ENCODE data around the gene CHCHD6.

Gene CHCHD6

DNA sequence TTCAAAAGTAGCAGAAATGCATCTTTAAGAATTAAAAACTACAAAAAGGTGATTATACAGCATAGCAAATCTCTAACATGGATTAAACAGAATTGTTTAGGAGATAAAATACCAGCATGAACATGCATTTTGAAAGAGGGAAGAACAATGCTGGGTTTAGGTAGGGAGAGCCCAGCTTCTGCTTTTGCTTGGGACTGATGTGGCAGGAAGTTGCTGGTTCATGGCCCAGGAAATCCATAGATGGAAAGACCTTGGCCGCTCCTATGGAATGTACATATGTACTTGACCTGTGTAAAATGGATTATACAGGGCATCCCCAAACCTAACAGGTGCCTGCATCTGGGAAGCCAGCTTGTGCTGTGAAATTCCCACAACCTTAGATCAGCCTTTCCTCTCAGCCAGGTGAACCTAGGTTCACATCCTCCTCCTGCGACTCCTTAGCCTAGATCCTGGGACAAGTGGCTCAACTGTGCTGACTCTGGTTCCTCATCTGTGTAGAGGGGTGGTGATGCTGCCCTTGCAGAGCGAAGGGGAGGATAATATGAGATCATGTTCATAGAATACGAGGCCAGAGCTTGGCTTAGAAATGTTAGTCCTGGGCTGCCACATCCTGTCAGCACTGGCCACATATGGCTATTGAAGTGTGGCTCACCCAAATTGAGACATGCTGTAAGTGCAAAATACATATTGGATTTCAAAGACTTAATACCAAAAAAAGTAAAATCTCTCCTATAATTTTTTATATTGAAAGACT, 231.9 kb downstream of the CHCHD6 start:
- no peak overlapping the region for H3K4me3 ChIP-seq (replicated peaks; ENCODE audit: low read depth, low read length)
- TF ChIP-seq, protein P1, sequence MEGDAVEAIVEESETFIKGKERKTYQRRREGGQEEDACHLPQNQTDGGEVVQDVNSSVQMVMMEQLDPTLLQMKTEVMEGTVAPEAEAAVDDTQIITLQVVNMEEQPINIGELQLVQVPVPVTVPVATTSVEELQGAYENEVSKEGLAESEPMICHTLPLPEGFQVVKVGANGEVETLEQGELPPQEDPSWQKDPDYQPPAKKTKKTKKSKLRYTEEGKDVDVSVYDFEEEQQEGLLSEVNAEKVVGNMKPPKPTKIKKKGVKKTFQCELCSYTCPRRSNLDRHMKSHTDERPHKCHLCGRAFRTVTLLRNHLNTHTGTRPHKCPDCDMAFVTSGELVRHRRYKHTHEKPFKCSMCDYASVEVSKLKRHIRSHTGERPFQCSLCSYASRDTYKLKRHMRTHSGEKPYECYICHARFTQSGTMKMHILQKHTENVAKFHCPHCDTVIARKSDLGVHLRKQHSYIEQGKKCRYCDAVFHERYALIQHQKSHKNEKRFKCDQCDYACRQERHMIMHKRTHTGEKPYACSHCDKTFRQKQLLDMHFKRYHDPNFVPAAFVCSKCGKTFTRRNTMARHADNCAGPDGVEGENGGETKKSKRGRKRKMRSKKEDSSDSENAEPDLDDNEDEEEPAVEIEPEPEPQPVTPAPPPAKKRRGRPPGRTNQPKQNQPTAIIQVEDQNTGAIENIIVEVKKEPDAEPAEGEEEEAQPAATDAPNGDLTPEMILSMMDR (IDR thresholded peaks at IDR 0.05; ENCODE audit: low read length, missing control alignments): no peak

DNA sequence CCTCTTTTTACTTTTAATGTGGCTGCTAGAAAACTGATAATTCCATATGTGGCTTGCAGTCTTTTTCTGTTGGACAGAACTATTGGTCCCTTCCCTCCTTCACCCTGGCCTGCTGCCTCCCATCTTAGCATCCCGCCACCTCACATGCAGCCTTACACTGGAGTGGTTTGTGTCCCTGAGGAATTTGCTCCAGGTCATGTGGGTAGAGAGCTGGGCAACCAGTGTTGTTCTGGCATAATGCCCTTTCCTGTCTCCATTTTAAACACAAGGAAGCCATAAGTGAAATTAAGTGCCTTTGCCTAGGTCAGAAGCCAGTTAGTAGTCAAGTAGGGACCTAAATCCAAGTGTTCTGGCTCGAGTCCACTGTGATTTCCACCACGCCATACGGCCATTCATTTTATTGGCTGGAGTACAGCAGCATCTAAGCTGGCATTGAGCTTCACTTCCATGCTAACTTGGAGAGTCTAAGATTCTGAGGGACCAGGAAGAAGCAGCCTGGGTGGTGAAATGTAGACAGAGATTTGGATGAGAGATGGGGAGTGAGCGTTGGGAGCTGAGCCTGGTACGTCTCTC, 232.9 kb downstream of the CHCHD6 start:
- no peak for DNase-seq (ENCODE audit: low read depth)
- no peak overlapping the region for H3K4me3 ChIP-seq (replicated peaks; ENCODE audit: low read depth, low read length)

More for the DNA sequence above, 231.9 kb downstream of the CHCHD6 start:
- DNase-seq (ENCODE audit: low read depth): no peak

DNA sequence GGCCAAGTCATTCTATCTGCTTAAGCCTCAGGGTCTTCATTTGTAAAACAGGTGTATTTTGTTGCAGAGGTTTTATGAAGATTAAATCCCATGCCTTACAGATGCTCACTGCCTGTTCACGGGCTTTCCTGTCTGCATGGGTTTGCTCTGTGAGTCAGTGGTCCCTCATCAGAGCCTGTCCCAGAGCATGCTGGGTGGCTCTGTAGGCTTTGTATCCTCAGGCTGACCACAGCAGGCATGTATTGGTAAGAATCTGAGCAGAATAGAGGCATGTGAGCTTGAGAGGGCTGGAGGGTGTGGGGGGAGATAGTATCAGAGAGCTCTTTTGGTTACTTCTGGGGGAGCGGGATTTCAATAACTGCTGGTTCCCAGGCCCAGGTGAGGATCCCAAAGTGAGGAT, 233.5 kb downstream of the CHCHD6 start:
- no peak overlapping the region for H3K4me3 ChIP-seq (replicated peaks; ENCODE audit: low read depth, low read length)
- no peak for DNase-seq (ENCODE audit: low read depth)
- TF ChIP-seq, protein P1 (IDR thresholded peaks at IDR 0.05; ENCODE audit: low read length, missing control alignments): no peak

More for the DNA sequence above, 232.9 kb downstream of the CHCHD6 start:
- TF ChIP-seq, protein P1 (IDR thresholded peaks at IDR 0.05; ENCODE audit: low read length, missing control alignments): no peak

DNA sequence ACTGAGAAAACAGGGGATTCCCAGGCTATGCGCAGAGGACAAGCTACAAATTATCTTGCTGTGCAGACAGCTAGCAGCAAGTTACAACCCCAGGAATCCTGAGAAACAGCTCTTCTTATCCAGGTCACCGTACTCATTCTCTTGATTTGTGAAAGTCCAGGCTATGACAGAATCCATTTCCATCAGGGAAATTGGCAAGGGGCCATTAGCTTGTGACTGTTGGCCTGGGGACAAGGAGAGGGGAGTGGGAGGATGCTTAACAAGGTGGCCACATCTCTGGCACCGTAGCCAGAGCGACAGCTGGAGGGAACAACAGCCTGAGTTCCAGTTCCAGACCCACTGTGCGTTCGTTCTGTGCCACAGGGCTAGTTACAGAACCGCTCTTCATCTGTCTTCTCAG, 233.9 kb downstream of the CHCHD6 start:
- DNase-seq (ENCODE audit: low read depth): peak; percentile 30
- TF ChIP-seq, protein P1 (IDR thresholded peaks at IDR 0.05; ENCODE audit: low read length, missing control alignments): no peak
- H3K4me3 ChIP-seq (replicated peaks; ENCODE audit: low read depth, low read length): no peak overlapping the region

DNA sequence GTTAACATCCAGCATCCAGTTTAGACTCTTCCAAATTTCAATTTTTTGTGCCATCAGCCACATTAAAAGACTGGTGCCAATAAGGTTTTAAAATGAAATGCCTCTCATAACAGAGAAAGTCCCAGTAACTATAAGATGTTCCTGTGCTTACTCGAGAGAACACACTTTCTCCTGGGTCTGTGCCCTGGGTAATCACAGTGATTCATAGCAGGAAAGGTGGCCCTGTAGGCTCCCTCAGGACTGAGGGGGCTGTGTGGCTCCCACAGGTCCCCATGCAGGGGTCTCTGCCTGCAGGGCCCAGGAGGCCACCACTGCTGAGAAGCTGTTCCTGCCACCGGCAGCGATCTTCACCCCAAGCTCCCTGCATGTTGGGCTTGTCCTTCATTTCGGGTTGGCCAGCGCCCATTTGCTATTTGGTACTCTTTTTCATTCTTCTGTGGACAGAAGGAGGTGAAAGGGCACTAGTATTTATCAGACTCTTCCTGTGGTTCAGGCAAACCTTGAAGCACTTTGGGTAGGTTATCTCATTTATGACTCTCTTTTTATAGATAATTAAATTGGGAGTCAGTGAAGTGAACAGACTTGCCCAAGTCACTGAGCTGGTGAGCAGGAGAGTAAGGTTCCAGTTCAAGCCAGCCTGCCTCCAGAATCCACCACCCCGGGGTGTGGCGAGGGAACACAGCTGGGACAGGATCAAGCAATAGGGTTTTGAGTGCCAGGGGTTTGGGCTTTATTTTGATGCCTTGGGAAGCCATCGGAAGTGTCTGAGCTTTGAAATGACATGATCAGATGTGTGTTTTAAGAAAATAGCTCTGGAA, 234.7 kb downstream of the CHCHD6 start:
- TF ChIP-seq, protein P1 (IDR thresholded peaks at IDR 0.05; ENCODE audit: low read length, missing control alignments): no peak
- DNase-seq (ENCODE audit: low read depth): no peak
- no peak overlapping the region for H3K4me3 ChIP-seq (replicated peaks; ENCODE audit: low read depth, low read length)

DNA sequence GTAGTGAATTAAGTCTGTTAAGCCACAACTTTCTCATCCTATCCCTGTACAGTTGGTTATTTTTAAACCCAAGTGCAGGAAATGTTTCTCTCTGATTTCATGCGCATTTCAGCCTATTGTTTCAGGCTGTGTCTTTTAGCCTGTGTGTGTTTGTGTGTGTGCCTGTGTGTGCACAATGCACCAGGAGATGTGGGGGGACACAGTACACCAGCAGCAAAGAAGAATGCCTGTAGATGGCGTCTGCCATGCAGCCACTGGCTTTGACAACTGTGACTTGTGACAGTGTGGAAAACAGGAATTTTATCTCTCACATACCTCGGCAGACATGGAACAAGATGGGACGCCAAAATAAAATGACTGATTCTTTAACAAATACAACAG, 235.3 kb downstream of the CHCHD6 start:
- H3K4me3 ChIP-seq (replicated peaks; ENCODE audit: low read depth, low read length): no peak overlapping the region
- TF ChIP-seq, protein P1 (IDR thresholded peaks at IDR 0.05; ENCODE audit: low read length, missing control alignments): peak; percentile 18
- DNase-seq (ENCODE audit: low read depth): peak; percentile 56
